GM18867 (cell line): Measurements from ENCODE around the gene TIAM1.

Source experiments
- ATAC-seq: cut with Tn5 transposase; IDR thresholded peaks from one replicate; pipeline ENCODE4 v1.9.1; 2021; ENCODE audit warnings: mild to moderate bottlenecking, moderate library complexity; ENCODE audit not compliant: unreplicated experiment

The TIAM1 gene

DNA sequence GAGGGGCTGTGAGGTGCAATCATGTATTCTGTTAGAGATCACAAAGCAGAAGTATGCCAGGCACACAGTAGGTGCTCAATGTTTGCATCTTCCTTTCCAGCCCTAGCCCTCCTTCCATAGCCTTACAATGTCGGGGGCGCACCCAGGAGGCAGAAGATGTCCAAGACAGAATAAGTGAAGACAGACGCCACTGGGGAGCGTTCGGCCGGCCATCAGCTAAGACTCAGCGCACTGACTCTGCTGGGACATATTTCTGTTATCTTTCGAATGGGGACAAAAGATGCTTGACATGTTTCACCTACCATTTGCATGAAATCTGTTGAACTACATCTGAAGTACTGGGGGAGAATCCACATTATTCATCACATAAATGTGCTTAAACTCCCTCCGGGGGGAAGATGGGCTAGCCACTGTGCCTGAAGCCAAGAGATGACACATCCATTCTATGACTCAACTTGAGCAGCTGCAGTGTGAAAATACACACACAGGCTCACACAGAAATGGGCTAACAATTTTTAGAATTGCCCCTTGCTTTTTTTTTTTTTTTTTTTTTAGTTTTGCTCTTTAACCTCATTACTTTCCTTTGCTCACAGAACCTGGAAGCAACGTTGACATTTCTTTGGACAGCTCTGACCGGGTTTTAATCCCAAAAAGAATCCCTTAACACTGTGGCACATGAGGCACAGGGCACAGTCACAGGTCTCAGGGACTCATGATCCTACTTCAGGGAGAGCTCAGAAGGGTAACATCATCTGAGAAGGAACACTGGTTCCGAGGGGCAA, 7.9 kb downstream of the TIAM1 start:
- peak; percentile 50 for ATAC-seq

DNA sequence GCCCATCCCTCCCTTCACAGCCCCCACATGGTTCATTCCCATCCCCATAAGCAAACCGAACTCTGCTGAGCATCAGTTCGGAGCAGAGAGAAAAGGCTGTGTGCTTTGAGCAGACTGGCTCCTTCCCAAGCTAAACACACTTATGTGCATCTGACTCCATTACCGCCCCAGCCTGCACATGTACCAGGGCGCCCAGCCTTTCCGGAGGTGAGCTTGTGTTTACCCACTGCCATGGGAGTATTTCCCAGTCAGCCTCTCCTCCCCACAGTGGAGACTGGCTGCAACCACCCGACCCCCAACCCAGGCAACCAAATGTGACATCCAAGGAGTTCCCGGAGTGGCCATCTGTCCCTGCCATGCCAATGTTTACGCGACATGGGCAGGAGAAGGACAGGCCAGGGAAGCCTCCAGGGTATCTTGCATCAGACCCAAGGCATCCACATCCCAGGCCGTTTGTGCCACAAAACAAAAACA, 9.4 kb downstream of the TIAM1 start:
- ATAC-seq, result no peak

DNA sequence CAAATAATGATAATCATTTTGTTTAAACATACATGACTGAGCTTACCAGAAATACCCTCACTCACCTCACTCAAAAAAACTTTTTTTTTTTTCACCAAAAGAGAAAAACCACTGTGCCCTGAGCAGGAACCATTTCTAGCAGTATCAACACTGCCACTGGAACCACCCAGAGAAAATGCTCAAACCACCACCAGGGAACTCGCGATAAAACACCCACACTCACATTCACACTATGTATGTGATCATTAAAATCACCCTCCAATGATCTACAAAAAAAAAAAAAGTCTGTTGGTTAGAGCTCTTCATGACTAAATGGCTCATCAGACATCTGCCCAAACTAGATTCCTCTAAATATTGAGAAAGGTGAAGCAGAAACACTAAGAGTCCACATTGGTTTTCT, 11.5 kb downstream of the TIAM1 start:
- ATAC-seq, result no peak

DNA sequence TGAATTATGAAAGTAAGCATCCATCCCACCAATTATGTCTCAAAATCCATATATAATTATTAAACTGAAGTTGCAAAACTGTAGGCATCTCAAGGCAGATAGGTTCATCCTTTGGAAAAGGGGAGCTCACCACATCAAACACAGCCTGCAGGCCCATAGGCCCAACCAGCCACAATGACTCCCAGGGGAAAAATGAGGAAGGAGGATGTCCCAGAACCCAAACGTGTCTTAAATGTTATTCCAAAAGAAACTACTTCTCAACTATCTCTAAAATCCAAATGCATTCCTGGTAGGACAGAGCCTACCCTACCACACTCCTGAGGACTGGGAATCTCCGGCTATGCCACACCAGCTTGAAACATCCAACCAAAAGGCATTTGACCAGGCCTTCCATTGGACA, 12.8 kb downstream of the TIAM1 start:
- no peak for ATAC-seq

DNA sequence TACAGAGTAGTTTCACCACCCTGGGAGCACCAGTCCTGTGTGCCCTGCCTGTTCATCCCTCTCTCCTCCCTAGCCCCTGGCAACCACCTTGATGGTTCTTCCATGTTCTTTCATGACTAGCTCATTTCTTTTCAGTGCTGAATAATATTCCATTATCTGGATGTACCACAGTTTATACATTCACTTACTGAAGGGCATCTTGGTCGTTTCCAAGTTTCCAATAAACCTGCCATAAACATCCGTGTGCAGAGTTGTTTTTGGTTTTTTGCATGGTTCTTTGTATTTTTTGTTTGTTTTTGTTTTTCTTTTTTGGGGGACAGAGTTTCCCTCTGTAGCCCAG, 13.9 kb downstream of the TIAM1 start:
- no peak for ATAC-seq

DNA sequence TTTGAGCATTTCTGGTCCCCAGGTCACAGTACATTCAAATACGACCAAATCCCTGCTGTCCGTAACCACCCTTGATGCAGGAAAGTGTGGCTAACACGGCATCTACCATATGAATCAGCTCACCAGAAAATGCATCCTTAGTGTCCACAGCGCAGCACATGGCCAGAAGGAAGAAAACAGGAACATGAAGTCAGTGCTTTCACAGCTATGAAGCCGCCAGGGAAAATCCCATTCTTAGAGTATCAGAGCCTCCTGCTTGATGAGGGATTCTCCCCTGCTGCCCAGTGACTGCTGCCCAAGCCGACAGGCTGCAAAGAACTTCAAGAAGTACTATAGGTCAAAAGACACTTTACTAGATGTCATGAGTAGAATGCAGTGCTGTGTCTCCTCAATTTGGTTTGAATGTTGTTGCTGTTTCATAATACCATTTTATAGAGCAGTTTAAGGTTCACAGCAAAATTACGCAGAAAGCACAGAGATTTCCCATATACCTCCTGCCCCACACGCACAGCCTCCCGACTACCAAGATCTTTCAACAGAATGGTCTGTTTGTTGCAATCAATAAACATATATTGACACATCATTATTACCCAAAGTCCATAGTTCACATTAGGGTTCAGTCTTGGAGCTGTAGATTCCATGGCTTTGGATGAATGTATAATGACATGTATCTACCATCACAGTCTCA, 14.5 kb downstream of the TIAM1 start:
- no peak for ATAC-seq

DNA sequence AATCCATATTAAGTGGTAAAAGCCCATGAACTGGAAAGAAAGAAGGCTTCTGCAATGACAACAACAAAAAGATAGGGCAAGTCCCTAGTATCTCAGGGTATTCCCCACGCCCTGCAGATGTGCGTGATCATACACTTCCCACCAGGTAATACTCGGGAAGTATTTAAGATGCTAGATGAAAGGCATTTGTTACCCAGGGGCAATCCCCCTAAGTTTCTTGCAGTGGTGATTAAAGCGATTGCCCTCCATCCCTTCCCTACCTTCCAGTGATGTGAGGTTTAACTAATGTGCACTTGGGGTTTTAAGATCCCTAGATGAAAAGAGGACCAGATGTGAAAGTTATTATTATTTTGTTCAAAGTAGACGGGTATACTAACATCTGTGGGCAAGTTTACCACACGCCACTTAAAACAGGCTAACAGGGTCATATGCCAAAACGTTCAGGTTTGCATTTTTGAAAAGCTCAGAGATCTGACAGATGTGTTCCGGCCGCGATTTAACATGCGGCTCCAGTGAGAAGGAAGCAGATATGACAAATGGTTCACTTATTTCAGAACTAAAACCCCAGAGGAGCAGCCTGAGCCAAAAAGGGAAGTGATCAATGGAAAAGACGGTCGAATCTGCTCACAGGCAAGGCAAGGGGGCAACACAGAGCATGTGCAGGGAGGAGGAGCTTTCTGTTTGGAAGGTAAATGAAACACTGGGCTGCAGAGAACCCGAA, 17.4 kb downstream of the TIAM1 start:
- peak; percentile 97 for ATAC-seq

DNA sequence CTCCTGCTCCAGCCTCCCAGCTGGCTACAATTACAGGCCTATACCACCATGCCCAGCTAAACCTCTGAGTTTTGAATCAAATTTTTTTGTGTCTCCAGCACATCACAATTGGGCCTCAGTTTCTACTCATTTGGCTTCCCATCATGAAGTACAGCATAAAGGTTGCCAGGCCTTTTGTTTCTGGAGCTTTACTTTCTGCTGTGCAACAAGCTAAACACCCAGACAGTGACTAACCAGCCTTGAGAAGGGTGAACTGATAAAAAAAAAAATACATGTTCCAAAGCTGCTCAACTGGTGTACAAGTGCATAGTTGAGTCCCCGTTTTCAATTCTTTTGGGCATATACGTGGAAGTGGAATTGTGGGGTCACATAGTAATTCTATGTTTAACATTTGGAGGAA, 25.1 kb downstream of the TIAM1 start:
- ATAC-seq, result no peak

DNA sequence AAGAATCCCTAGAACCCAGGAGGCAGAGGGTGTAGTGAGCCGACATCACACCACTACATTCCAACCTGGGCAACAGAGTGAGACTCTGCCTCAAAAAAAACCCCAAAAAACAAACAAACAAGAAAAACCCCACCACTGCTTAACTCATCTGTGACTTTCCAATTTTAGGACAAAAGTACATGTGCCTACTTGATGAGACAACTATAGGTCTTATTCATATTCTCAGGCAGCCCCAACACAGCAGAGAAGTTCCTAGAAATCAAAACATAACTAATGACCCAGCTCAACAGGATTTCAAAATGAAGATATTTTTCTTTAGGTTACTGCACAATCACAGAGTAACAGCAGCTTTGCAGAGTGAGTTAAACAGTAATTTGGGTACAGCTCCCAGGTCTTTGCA, 26.4 kb downstream of the TIAM1 start:
- ATAC-seq, result no peak

DNA sequence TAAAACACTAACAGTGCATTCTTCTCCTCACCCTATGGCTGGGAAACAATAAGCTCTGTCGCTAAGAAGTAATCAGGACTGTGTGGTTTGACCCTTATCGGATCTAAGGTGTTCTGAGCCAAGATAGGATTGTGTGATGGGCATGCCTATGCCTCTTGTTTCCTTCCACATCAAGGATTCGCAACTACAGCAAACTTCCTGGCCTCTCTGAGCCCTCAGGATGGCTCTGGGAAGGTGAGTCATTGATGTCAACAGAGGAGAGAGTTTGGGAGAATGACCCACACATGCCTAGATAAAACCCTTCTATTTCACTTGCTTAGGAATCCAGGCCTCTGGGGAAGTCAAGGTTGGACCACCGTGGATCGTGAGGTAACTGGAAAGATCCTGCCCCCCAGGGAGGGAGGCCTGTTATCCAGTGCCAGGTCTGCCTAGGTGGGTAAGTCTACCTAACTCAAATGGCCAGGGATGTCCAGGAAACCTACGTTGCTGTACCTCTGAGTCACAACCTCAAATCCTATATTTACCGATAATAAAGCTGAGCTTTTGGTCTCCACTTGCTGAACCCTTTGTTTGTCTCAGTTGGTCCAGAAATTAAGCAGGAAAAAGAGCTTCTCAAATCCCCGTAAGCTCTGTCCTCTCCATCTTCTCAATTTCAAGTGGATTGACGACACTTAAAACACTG, 27.4 kb downstream of the TIAM1 start:
- ATAC-seq, result no peak

DNA sequence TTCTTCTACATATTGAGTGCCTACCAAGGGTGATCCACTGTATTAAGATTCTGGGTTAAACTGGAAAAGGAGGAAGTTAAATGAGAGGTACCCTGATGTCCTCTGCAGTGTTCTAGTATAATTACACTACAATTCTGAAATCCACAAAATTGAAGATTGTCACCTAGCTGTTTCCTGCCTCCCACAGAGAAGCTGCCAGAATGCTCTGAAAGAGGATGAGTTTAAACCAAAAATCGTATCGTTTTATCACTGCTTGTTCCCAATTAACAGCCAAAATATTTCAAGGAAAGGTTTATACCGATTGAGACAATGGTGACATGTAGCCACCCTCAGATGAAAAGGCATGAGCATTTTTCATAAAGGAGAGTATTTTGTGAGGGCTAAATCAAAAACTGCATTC, 28.0 kb downstream of the TIAM1 start:
- no peak for ATAC-seq

DNA sequence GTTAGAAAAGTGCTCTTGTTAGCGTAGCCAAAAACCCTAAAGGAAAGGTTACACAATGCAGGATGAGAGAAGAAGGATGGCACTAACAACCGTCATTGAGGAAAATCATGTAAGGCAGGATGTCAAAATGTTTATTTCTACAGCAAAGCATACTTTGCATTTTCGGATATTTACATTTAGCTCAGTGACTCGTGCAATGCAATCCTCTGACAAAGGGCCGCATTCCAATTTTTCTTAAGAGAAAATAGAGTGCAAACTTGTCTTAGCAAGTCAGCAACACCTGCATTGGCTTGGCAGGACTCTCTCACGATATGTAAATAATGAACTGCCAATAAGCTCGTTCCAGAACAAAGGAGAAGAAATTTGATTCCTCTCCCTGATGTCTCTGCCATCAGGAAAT, 33.3 kb downstream of the TIAM1 start:
- no peak for ATAC-seq

DNA sequence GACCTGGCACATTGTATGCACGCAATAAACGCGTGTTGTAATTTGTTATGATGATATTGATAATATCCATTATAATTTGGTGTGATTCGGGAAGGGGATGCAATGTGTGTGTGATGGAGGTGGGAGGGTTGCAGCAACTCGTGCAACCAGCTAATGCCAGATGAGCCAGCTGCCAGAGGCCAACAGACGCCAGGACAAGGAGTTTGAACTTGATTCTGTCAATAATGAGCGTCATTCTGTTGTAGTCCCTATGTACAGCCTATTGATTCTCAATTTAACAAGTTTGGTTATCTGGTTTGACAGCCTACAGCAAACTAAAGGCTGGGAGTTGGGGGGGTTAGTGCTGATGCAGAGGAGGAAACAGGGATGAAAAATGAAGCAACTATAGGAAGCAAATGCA, 35.5 kb downstream of the TIAM1 start:
- ATAC-seq, result no peak

DNA sequence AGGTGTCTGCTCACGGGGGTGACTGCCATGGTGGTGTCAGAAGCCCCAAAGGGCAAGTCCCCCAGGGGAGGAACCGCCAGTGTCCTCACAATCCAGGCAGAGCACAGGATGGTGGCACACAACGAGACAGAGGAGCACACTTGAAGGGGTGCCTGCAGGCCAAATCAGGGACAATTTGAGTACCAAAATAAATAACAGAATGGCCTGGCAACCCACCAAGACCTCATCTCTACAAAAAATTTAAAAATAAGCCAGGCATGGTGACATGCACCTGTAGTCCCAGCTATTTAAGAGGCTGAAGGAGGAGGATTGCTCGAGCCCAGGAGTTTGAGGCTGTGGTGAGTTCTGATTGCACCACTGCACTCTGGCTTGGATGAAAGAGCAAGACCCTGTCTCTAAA, 38.2 kb downstream of the TIAM1 start:
- no peak for ATAC-seq

DNA sequence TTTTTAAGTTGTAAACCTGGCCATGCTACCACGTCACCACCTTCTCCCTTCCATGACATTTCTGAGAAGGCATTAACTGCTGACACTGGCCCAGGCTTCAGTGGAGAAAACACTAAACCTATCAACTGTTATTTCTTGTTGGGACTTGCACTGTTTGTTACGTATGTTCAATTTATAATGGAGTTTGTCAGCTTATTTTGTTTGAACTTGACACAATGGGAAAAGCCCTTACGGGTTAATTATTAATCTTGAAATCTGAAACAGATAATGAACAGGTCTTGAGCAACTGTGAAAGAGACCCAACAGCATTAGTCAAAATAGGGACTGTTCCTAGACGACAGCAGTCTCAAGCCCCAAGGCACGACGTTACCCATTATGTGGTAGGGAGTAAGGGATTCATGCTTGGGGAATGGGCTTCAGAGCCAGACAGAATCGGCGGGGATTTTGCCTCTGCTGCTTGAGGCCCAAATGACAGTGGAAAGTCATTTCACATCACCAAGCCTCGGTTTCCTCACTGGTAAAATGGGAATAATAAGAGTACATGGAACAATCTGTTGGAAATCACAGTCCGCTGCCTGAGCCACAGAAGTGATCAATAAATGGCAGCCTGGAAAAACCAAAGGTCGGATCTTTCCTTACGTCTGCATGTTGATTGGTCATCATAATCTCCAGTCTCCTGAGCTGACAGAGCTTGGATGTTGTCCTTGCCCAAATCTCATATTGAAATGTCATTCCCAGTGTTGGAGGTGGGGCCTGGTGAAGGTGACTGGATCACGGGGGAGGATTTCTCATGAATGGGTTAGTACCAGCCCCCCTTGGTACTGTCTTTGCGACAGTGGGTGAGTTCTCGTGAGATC, 44.5 kb downstream of the TIAM1 start:
- peak; percentile 83 for ATAC-seq

DNA sequence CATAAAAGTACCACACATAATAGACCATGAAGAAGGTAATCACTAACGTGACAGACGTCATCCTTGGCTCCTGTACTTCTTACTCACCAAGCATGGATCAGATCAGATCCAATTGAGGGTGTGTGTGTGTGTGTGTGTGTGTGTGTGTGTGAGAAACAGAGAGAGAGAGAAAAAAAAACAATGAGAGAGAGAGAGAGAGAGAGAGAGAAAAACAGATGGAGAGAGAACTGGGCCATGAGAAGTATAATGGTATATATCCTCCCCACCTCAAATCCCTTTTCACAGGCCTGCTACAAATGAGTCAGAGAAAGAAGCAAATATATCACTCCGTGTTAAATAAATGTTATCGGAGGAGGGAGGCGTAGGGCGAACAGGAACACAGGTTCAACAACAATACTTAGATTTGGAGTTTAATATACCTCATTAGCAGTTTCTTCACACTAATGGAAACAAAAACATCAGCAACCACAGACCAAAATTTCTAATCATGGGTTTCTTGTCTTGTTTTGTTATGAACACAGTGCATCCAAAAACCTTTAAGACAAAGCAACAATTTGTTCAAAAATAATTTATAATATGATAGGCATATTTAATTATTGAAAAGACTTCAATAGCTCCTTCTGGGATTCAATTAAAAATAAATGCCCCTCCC, 45.3 kb downstream of the TIAM1 start:
- peak; percentile 28 for ATAC-seq

DNA sequence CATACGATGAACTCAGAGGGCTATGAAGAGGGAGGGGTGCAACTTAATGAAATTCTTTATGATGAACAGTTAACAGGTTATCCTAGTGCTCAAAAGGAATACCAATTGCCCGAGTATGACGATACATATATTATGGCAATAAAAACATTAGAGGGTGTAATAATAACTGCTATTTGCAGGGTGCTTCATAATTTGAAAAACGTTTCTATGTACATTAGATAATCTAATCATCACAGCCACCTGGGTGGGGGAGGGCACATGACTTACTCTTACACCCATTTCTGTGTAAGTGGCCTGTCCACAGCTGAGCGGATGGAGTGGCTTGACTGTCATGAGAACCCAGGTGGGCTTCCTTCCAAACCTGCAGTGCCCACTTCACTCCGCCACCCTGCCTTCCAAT, 46.3 kb downstream of the TIAM1 start:
- no peak for ATAC-seq

DNA sequence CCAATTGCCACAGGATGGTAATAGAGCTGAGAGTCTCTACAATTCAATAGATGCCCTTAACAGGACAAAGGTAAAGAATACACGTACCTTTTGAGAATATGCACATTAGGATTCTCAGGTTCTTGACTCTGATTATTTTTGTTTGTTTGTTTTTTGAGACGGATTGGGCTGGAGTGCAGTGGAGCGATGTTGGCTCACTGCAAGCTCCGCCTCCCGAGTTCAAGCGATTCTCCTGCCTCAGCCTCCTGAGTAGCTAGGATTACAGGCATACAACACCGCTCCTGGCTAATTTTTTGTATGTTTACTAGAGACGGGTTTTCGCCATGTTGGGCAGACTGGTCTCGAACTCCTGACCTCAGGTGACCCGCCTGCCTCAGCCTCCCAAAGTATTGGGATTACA, 48.4 kb downstream of the TIAM1 start:
- ATAC-seq, result no peak

DNA sequence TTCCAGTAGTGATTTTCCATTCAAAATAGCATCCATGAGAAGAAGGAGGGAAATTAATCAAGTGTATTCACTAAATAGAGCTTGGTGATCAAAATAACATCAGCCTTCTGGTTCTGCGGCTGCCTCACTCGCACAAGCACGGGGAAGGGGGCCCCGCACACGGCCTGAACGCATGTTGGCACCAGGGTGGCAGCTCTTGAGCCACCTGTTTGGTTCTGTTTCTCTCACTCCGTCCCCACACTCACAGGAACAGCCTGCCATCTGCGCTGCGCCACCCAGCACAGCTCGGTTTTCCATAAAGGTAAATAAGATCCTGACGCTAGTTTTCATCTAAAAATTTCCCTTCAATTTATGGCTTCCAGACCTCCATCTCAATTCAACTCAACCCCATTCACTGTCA, 49.4 kb downstream of the TIAM1 start:
- ATAC-seq, result no peak

DNA sequence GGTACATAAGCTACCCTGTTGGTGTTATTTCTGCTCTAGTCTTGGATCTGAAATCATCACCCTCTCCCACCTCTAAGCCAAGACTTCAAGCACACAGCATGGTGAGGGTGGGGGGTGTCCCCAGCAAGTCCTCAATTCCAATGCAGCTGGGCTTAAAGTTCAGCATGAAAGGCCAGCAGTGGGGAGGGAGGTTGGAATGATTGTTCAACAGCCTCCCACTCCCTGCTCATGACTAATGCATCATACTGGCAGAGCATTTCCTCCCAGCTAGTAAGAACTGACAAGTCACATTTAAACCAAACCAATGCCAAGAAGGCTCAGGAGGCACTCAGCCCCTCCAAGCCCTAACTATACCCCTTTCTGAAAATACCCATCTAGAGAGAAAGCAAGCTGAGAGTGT, 50.1 kb downstream of the TIAM1 start:
- ATAC-seq, result no peak
